K562 (cell line): ENCODE results near the gene CALCA. TPM values are rescaled to one million over a fixed set of nuclear protein-coding genes. Genes with fewer than 3 reads are reported as not detected.

Experiments used
- ATAC-seq: fragments of 200-7000 bp; cut with Tn5 transposase; 3 replicates; pipeline ENCODE4 v1.9.1; 2020; ENCODE audit warnings: moderate library complexity
- BruUV-seq: library from RNA; stranded (reverse); fragments of 400-500 nt; replicated peaks from 2 replicates; lab custom pipeline; 2021; lab: Mats Ljungman, UMichigan
- CTCF ChIA-PET: fragments of 300-600 bp; formaldehyde crosslinking; extraction: SDS; loops from one replicate; lab custom pipeline; 2021; ENCODE audit warnings: low intra/inter-chr PET ratio; lab: Yijun Ruan, JAX
- POLR2A ChIA-PET: fragments of 300-600, 350-650 bp; sonication (Branson Sonifier 250); formaldehyde crosslinking; extraction: SDS; loops from one replicate; lab custom pipeline; 2021; ENCODE audit warnings: antibody characterized with exemption, inconsistent platforms; lab: Yijun Ruan, JAX
- DNase-seq, 4 experiments: peaks; one replicate each; pipeline versions ENCODE4 v3.0.0 to v3.0.0-alpha.2; 2011 to 2018; ENCODE audit warnings: low spot score in 3 of 4, mixed read lengths in 3 of 4; ENCODE audit errors: extremely low read depth in 1 of 4
- FAIRE-seq: peaks from 2 replicates; lab custom pipeline; 2011; peaks lifted over from hg19 to GRCh38; lab: Jason Lieb, UNC
- H2AFZ ChIP-seq: 2 replicates; pipeline ENCODE4 v1.6.0; 2011; ENCODE audit warnings: low read depth, low read length, control low read depth, inconsistent platforms
- H3K27ac ChIP-seq: fragments of 200-600 bp; 3 replicates; pipeline ENCODE4 v1.8.0; 2011; ENCODE audit warnings: low read depth, mild to moderate bottlenecking, control low read depth, inconsistent platforms, low read length, moderate library complexity, mixed read lengths; ENCODE audit errors: extremely low read depth
- H3K27me3 ChIP-seq, 2 experiments: fragments of 300-600 bp in 1 of 2; 2 replicates in 1 of 2; 3 replicates in 1 of 2; pipeline versions ENCODE4 v1.6.0 to v1.8.0; 2011; ENCODE audit warnings: inconsistent platforms in 2 of 2, low read length in 2 of 2, mild to moderate bottlenecking in 1 of 2, mixed read lengths in 1 of 2, moderate library complexity in 1 of 2; ENCODE audit not compliant: control insufficient read depth in 2 of 2, insufficient read depth in 2 of 2
- H3K36me3 ChIP-seq: fragments of 300-600 bp; 3 replicates; pipeline ENCODE4 v1.8.0; 2011; ENCODE audit warnings: mild to moderate bottlenecking, low read length, inconsistent platforms; ENCODE audit not compliant: control insufficient read depth, insufficient read depth
- H3K4me1 ChIP-seq, 2 experiments: fragments of 200-600 bp in 1 of 2; replicated peaks in 1 of 2; 2 replicates in 1 of 2; 3 replicates in 1 of 2; pipeline versions ENCODE4 v1.5.1 to v1.8.0; 2011; ENCODE audit warnings: inconsistent platforms in 2 of 2, low read length in 2 of 2, mild to moderate bottlenecking in 1 of 2, mixed read lengths in 1 of 2, moderate library complexity in 1 of 2; ENCODE audit not compliant: control insufficient read depth in 2 of 2, insufficient read depth in 2 of 2
- H3K4me2 ChIP-seq: 2 replicates; pipeline ENCODE4 v1.6.1; 2011; ENCODE audit warnings: low read length, control low read depth, inconsistent platforms, mixed read lengths; ENCODE audit not compliant: insufficient read depth
- H3K4me3 ChIP-seq: fragments of 200-600 bp; sonication (generic), shearing (Covaris generic); 2 replicates; pipeline ENCODE4 v1.5.1; 2016; ENCODE audit warnings: control low read depth, inconsistent platforms
- H3K79me2 ChIP-seq: fragments of 200-600 bp; 3 replicates; pipeline ENCODE4 v1.8.0; 2011; ENCODE audit warnings: low read length, inconsistent platforms; ENCODE audit not compliant: control insufficient read depth, insufficient read depth
- H3K9ac ChIP-seq, 2 experiments: 2 replicates each; pipeline versions ENCODE4 v1.6.0 to v1.6.1; 2011; ENCODE audit warnings: low read depth in 2 of 2, low read length in 2 of 2, control low read depth in 1 of 2, inconsistent platforms in 1 of 2, mild to moderate bottlenecking in 1 of 2, mixed read lengths in 1 of 2; ENCODE audit not compliant: insufficient read depth in 1 of 2
- H3K9me1 ChIP-seq: one replicate; pipeline ENCODE4 v1.6.0; 2011; ENCODE audit warnings: inconsistent platforms, mild to moderate bottlenecking, low read length, moderate library complexity; ENCODE audit not compliant: control insufficient read depth, insufficient read depth
- H3K9me3 ChIP-seq: replicated peaks from 2 replicates; pipeline ENCODE4 v1.5.1; 2011; ENCODE audit warnings: low read depth, low read length, inconsistent platforms; ENCODE audit not compliant: control insufficient read depth, insufficient read depth
- H4K20me1 ChIP-seq: replicated peaks from 2 replicates; pipeline ENCODE4 v1.6.1; 2011; ENCODE audit warnings: low read length, inconsistent platforms, mixed read lengths; ENCODE audit not compliant: control insufficient read depth, insufficient read depth
- BCOR ChIP-seq: fragments of 450-650 bp; IDR thresholded peaks from 2 replicates; pipeline ENCODE4 v1.6.1; 2016
- CREBBP ChIP-seq: IDR thresholded peaks from one replicate; pipeline ENCODE4 v1.6.1; 2012; ENCODE audit warnings: low read depth, mild to moderate bottlenecking, control low read depth, inconsistent platforms, low read length
- GTF2F1 ChIP-seq: IDR thresholded peaks from 2 replicates; pipeline ENCODE4 v1.6.1; 2011; ENCODE audit warnings: low read depth, low read length, improper control_type of control experiment
- HDAC8 ChIP-seq: fragments of 450-650 bp; IDR thresholded peaks from 2 replicates; pipeline ENCODE4 v1.6.1; 2016; ENCODE audit warnings: mild to moderate bottlenecking, missing genetic modification characterization, moderate library complexity, missing compliant biosample characterization
- NFIX ChIP-seq: fragments of 250-450 bp; sonication (Bioruptor Pico); IDR thresholded peaks from 2 replicates; pipeline ENCODE4 v1.4.0; 2020; ENCODE audit warnings: low read depth, mild to moderate bottlenecking, moderate library complexity
- PPARD ChIP-seq: fragments of 250-450 bp; sonication (Bioruptor Pico); IDR thresholded peaks from 2 replicates; pipeline ENCODE4 v1.8.0; 2022; ENCODE audit warnings: inconsistent platforms, mild to moderate bottlenecking, moderate library complexity
- XRCC3 ChIP-seq: fragments of 450-650 bp; IDR thresholded peaks from 2 replicates; pipeline ENCODE4 v1.6.1; 2017; ENCODE audit warnings: mild to moderate bottlenecking, moderate library complexity
- whole genome bisulfite sequencing: fragments of 100-300 bp; shearing (Covaris generic); methylation state at CpG from one replicate; pipeline ENCODE4 v1.1.6; 2016; ENCODE audit warnings: low coverage, mixed read lengths; ENCODE audit not compliant: insufficient coverage; ENCODE audit errors: missing lambda C conversion rate; 5-methylcytosine and 5-hydroxymethylcytosine counted together
- in situ Hi-C: fragments of 300-500 bp; cut with MboI; formaldehyde crosslinking; loops from 4 replicates; pipeline ENCODE4 v1.15.0; 2018; ENCODE audit warnings: inconsistent platforms, mixed read lengths
- intact Hi-C: fragments of 100-400 bp; cut with micrococcal nuclease; formaldehyde crosslinking; loops from 2 replicates; pipeline ENCODE4 v1.14.2; 2022
- polyA plus RNA-seq, 8 experiments: library from polyadenylated mRNA; depleted of rRNA in 4 of 8; stranded (reverse) in 5 of 8; unstranded in 3 of 8; fragments of >200 nt; fragmentation: Nextera tagmentation in 2 of 8; fragmentation: Illumina TruSeq in 1 of 8; extraction: Ambion mirVana in 2 of 8; extraction: Trizol in 1 of 8; gene quantifications; 2 replicates each; pipeline versions ENCODE4 v1.2.1 to v1.2.3, GENCODE V29; 2011 to 2014; ENCODE audit warnings: inconsistent platforms in 1 of 8, missing spikeins in 1 of 8
- total RNA-seq, 7 experiments: library from RNA; depleted of rRNA in 6 of 7; stranded (reverse); fragments of >200 nt in 6 of 7; fragmentation: Illumina TruSeq in 2 of 7; extraction: Trizol in 2 of 7; gene quantifications; 2 replicates each; pipeline versions ENCODE4 v1.2.1 to v1.2.3, GENCODE V29; 2011 to 2021; ENCODE audit warnings: low replicate concordance in 1 of 7
- TF ChIP-seq, protein P1 (sequence below): fragments of 200-800 bp; sonication (Bioruptor generic); IDR thresholded peaks from 2 replicates; pipeline ENCODE4 v1.6.1; 2017; ENCODE audit warnings: missing genetic modification characterization, missing compliant biosample characterization
- TF ChIP-seq, protein P2 (sequence below): sonication (generic); formaldehyde crosslinking; IDR thresholded peaks from 2 replicates; pipeline ENCODE4 v1.8.0; 2023; ENCODE audit warnings: mild to moderate bottlenecking, missing genetic modification reagents
- TF ChIP-seq, protein P3 (sequence below): IDR thresholded peaks from 2 replicates; pipeline ENCODE4 v1.6.1; 2014; ENCODE audit warnings: antibody characterized with exemption

CALCA gene
- total and polyA plus RNA-seq, 9 of the 15 experiments (the other 6 are each of a cell fraction or from before 2014, with no cell fraction given) = 0.07 TPM; not detected in 8

DNA sequence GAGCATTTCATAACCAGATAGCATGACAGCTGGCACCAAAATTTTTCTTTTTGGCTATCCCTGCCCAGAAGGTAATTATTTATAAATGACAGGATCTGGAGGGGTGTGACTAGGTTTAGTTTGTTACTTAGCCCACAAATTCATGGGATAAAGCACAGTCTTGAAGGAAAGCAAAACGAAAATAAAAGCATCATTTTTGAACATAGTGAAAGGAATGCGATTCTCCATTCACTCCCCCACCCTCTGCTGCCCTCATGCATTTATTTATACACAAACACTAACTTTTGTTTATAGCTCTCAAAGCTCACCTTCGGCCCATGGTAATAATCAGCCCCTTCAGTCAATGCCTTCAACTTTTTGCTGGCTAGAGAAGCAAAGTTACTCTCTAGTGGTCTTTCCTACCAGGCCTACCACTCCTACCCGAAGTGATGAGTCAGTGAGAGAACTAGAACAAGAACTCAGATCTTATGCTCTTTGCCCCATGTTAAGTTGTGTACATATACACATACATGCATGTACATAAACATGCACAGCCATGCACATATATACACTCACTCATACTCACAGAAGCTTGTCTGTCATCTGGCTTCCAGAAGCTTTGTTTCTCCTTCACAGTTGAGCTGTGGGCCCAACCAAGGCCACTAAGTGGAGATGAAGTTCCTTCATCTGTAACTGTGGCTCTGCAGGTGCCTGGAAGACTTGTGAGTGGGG, 22.6 kb downstream of the CALCA start:
- no peaks in the 10 kb centered on the region for H3K27me3 ChIP-seq
- no peak overlapping the region for H3K4me3 ChIP-seq
- H2AFZ ChIP-seq = no peak overlapping the region
- no peak overlapping the region for H3K27ac ChIP-seq
- no peak for DNase-seq
- peaks cover 0 to 6% of the 10 kb centered on the region in 2 experiments; a peak in 2 of 5 replicates for H3K4me1 ChIP-seq
- H3K4me2 ChIP-seq = no peak overlapping the region
- H3K9me1 ChIP-seq = no peaks in the 10 kb centered on the region
- H3K36me3 ChIP-seq = no peaks in the 10 kb centered on the region
- ATAC-seq = no peak
- POLR2A ChIA-PET = interaction anchor here (1.4 to 1.8 kb wide), 2 partner anchors 9 to 13 kb away, joined by 6 to 7 read pairs; no protein-coding TSS in a partner anchor
- TF ChIP-seq BCOR = no peak
- no peak for TF ChIP-seq XRCC3
- TF ChIP-seq, protein P1, sequence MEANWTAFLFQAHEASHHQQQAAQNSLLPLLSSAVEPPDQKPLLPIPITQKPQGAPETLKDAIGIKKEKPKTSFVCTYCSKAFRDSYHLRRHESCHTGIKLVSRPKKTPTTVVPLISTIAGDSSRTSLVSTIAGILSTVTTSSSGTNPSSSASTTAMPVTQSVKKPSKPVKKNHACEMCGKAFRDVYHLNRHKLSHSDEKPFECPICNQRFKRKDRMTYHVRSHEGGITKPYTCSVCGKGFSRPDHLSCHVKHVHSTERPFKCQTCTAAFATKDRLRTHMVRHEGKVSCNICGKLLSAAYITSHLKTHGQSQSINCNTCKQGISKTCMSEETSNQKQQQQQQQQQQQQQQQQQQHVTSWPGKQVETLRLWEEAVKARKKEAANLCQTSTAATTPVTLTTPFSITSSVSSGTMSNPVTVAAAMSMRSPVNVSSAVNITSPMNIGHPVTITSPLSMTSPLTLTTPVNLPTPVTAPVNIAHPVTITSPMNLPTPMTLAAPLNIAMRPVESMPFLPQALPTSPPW (CRISPR knock-in tag) = no peak
- no peak for TF ChIP-seq HDAC8
- no peak for TF ChIP-seq GTF2F1
- TF ChIP-seq, protein P2, sequence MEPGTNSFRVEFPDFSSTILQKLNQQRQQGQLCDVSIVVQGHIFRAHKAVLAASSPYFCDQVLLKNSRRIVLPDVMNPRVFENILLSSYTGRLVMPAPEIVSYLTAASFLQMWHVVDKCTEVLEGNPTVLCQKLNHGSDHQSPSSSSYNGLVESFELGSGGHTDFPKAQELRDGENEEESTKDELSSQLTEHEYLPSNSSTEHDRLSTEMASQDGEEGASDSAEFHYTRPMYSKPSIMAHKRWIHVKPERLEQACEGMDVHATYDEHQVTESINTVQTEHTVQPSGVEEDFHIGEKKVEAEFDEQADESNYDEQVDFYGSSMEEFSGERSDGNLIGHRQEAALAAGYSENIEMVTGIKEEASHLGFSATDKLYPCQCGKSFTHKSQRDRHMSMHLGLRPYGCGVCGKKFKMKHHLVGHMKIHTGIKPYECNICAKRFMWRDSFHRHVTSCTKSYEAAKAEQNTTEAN (CRISPR knock-in tag) = no peak
- TF ChIP-seq, protein P3, sequence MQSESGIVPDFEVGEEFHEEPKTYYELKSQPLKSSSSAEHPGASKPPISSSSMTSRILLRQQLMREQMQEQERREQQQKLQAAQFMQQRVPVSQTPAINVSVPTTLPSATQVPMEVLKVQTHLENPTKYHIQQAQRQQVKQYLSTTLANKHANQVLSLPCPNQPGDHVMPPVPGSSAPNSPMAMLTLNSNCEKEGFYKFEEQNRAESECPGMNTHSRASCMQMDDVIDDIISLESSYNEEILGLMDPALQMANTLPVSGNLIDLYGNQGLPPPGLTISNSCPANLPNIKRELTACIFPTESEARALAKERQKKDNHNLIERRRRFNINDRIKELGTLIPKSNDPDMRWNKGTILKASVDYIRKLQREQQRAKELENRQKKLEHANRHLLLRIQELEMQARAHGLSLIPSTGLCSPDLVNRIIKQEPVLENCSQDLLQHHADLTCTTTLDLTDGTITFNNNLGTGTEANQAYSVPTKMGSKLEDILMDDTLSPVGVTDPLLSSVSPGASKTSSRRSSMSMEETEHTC = no peak
- no peak for TF ChIP-seq CREBBP
- TF ChIP-seq NFIX (CRISPR knock-in tag) = no peak
- TF ChIP-seq PPARD (CRISPR knock-in tag) = no peak
- TF ChIP-seq, all 486 proteins: peak for 0
- no peaks in the 10 kb centered on the region for H4K20me1 ChIP-seq
- H3K9me3 ChIP-seq = no peaks in the 10 kb centered on the region
- H3K79me2 ChIP-seq = no peaks in the 10 kb centered on the region
- in situ Hi-C loops (no loop called here), intact Hi-C loops (no loop called here)
- no peak overlapping the region for H3K9ac ChIP-seq
- WGBS = 5% methylated on average over 4 of the region's 4 CpGs
- CTCF ChIA-PET = no interaction called here
- no TSS peak for BruUV-seq
- FAIRE-seq = no peak
